ENCODE results near the gene SPRYD7. TPM values are rescaled to one million over a fixed set of nuclear protein-coding genes. Genes with fewer than 3 reads are reported as not detected.

SPRYD7 gene
- polyA plus RNA-seq, 1 donor (not counting 4 experiments of a cell fraction or from before 2014, with no cell fraction given): 11.3 TPM

DNA sequence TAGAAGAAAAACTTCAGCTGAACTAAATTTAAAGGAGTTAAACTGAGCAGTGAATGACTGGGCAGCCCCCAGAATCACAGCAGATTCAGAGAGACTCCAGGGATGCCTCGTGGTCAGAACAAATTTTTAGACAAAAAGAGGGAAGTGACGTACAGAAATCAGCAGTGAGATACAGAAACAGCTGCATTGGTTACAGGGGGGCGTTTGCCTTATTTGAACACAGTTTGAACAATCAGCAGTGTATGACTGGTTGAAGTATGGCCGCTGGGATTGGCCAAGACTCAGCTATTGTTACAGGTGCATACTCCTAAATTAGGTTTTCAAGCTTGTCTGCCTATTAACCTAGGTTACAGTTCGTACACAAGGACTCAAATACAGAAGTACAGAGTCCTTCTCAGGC lies 2.2 kb upstream of the SPRYD7 start:
- dilution Hi-C loops (cut with MboI; ENCODE audit: extremely low pct_ligation_motif_present, low sequenced_read_pairs): no loop called here
- Histone ChIP-seq H3K27ac (ENCODE audit: control insufficient read depth, insufficient read depth, low read length) (no peak overlapping the region), H3K9me1 (ENCODE audit: control insufficient read depth, extremely low read depth, insufficient read depth, low read length) (no peaks in the 10 kb centered on the region), H3K4me3 (ENCODE audit: control insufficient read depth in 2 of 3, extremely low read depth in 1 of 3, insufficient read depth in 2 of 3, low read depth in 1 of 3, low read length in 3 of 3) (no peak overlapping the region), H3K9ac (ENCODE audit: control insufficient read depth, extremely low read depth, insufficient read depth, low read length) (no peak overlapping the region), H4K20me1 (ENCODE audit: control insufficient read depth, extremely low read depth, insufficient read depth, low read length) (no peaks in the 10 kb centered on the region), H3K4me2 (ENCODE audit: control insufficient read depth, extremely low read depth, insufficient read depth, low read depth, low read length) (no peak overlapping the region), H3K79me2 (ENCODE audit: control insufficient read depth, insufficient read depth, low read length) (peaks cover 13% of the 10 kb centered on the region), H3K9me3 (ENCODE audit: control insufficient read depth, low read depth, low read length) (no peaks in the 10 kb centered on the region), H2AFZ (ENCODE audit: control insufficient read depth, low read length) (no peak overlapping the region), H3K36me3 (ENCODE audit: control insufficient read depth in 2 of 2, extremely low read depth in 1 of 2, insufficient read depth in 2 of 2, low read length in 2 of 2) (no peaks in the 10 kb centered on the region), H3K27me3 (ENCODE audit: control insufficient read depth, extremely low read depth, insufficient read depth, low read length) (no peaks in the 10 kb centered on the region), H3K4me1 (ENCODE audit: control insufficient read depth, extremely low read depth, insufficient read depth, low read length) (peaks cover 5% of the 10 kb centered on the region)
- TF ChIP-seq CTCF (optimal IDR thresholded peaks at IDR 0.05 in 1 of 3, IDR thresholded peaks at IDR 0.05 in 1 of 3, conservative IDR thresholded peaks at IDR 0.05 in 1 of 3; ENCODE audit: extremely low read depth in 1 of 3, insufficient read depth in 2 of 3, low read length in 3 of 3) (no peak), EZH2 (IDR thresholded peaks at IDR 0.05; ENCODE audit: low read length) (no peak)
- DNase-seq (ENCODE audit: low read depth, low spot score) (no peak), FAIRE-seq (no peak)

GRCh38 chr13:49936968-49937273 lies 781 bp upstream of the SPRYD7 start:
- H3K27ac ChIP-seq (ENCODE audit: control insufficient read depth, insufficient read depth, low read length): peak overlapping the region; percentile 52
- no peak for TF ChIP-seq EZH2 (IDR thresholded peaks at IDR 0.05; ENCODE audit: low read length)
- no peak for TF ChIP-seq CTCF (optimal IDR thresholded peaks at IDR 0.05 in 1 of 3, IDR thresholded peaks at IDR 0.05 in 1 of 3, conservative IDR thresholded peaks at IDR 0.05 in 1 of 3; ENCODE audit: extremely low read depth in 1 of 3, insufficient read depth in 2 of 3, low read length in 3 of 3)
- FAIRE-seq: no peak
- dilution Hi-C loops (cut with MboI; ENCODE audit: extremely low pct_ligation_motif_present, low sequenced_read_pairs): no loop called here
- H3K4me2 ChIP-seq (ENCODE audit: control insufficient read depth, extremely low read depth, insufficient read depth, low read depth, low read length): peak overlapping the region; percentile 87
- no peaks in the 10 kb centered on the region for H4K20me1 ChIP-seq (ENCODE audit: control insufficient read depth, extremely low read depth, insufficient read depth, low read length)
- H3K36me3 ChIP-seq (ENCODE audit: control insufficient read depth in 2 of 2, extremely low read depth in 1 of 2, insufficient read depth in 2 of 2, low read length in 2 of 2): no peaks in the 10 kb centered on the region
- peak overlapping the region; percentile 82 to 92 (median 88) for H3K4me3 ChIP-seq (ENCODE audit: control insufficient read depth in 2 of 3, extremely low read depth in 1 of 3, insufficient read depth in 2 of 3, low read depth in 1 of 3, low read length in 3 of 3)
- H3K9ac ChIP-seq (ENCODE audit: control insufficient read depth, extremely low read depth, insufficient read depth, low read length): peak overlapping the region; percentile 73
- no peak for DNase-seq (ENCODE audit: low read depth, low spot score)
- H3K79me2 ChIP-seq (ENCODE audit: control insufficient read depth, insufficient read depth, low read length): peaks cover 24% of the 10 kb centered on the region
- no peaks in the 10 kb centered on the region for H3K27me3 ChIP-seq (ENCODE audit: control insufficient read depth, extremely low read depth, insufficient read depth, low read length)
- peak overlapping the region; percentile 94 for H2AFZ ChIP-seq (ENCODE audit: control insufficient read depth, low read length)
- H3K9me1 ChIP-seq (ENCODE audit: control insufficient read depth, extremely low read depth, insufficient read depth, low read length): no peaks in the 10 kb centered on the region
- peaks cover 8% of the 10 kb centered on the region for H3K4me1 ChIP-seq (ENCODE audit: control insufficient read depth, extremely low read depth, insufficient read depth, low read length)
- no peaks in the 10 kb centered on the region for H3K9me3 ChIP-seq (ENCODE audit: control insufficient read depth, low read depth, low read length)

Data from keratinocyte (primary cell).